T follicular helper cell (primary cell): ENCODE measurements around the gene RBM28.

Experiments
- DNase-seq: peaks from one replicate; pipeline ENCODE4 v3.0.0-alpha.2; 2020; ENCODE audit warnings: low read depth
- total RNA-seq, 2 experiments: gene quantifications; one replicate each; lab custom pipeline; 2026; lab: John Stamatoyannopoulos, UW

The RBM28 gene
- total RNA-seq = 77.6 to 167 reads per million in 2 experiments

- peak; percentile 73 for DNase-seq
Measured at GRCh38 chr7:128343554-128344430, at the start of gene RBM28. TSS of gene RBM28 (minus strand) at chr7:128343908. CDS start at chr7:128343793, 115 bp downstream.

DNA sequence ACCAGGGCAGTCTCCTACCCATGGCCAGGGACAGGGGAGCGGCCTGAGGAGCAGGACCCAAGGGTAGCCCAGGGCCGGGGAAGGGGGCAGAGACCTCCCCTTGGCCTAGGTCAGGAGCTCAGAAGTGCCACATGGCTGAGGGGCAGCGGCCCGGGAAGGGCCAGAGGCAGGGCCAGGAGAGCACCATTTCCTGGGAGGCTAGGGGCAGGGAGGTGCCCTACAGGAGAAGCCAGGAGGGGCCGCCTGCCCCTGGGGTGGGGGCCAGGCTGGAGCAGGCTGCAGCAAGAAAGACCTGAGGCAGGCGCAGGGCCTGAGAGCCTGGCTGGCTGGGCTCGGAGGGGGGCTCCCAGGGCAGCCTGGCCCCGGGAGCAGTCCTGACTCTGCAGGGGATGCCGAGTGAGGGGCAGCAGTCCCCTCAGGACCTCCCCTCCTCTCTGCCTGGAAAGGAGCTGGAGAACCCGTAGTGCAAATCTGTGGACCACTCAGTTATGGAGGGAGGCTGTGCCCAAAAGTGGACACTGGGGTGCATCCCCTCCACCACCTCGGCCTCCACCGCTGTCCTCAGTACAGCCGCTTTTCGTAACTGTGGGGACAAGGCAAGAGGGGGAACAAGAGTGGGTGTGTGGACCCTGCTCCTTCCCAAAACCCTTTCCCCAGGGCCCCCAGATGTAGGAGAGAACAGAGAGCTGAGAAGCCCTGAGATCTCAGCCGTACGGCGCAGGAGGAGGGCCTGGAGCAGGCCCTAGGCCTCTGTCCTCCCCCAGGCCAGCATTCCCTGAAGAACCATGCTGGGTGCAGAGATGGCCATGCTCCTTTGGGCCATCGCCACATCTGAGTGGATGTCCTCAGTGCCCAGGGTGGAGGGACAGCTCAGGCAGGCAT, 49.0 kb upstream of the RBM28 start:
- no peak for DNase-seq

GRCh38 chr7:128391805-128392204, 48.1 kb upstream of the RBM28 start:
- DNase-seq = no peak

DNA sequence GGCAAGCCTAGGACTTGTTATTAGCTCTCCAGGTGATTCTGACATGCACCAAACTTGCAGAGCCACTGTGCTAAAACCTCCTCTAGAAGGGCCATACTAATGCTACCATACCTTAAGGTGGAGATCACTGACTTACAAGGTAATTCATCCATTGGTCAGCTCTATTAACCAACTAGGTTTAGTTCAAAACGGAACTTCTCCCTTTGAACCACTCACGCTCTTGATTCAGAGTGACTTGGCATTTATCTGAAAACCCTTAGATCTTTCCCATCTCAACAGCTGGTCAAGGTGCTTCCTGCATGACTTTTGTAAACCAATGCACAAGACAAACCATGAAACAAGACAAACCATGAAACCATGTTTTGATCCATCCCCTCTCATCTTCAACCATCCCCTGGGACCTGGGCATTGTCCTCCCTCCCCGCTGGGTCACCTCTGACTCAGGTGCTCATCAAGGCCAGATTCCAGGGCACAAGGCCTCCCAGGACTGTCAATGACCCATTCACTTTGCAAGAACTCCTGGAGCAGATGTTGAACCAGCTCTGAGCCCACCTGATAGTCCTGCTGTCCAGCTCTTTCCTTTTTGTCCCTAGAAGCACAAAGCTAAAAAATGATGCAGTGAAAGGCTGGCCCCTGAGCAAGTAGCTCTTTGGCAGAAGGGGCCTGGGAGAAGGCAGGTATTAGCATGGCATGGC, 47.3 kb upstream of the RBM28 start:
- DNase-seq = no peak

- no peak for DNase-seq
Measured at GRCh38 chr7:128389618-128390329, 46.1 kb upstream of the RBM28 start.

- no peak for DNase-seq
Measured at GRCh38 chr7:128389085-128389617, 45.4 kb upstream of the RBM28 start.

- no peak for DNase-seq
Measured at GRCh38 chr7:128388145-128388485, 44.4 kb upstream of the RBM28 start.

GRCh38 chr7:128387216-128388144, 43.8 kb upstream of the RBM28 start:
- DNase-seq = peak; percentile 52

GRCh38 chr7:128385988-128386925, 42.5 kb upstream of the RBM28 start:
- no peak for DNase-seq

DNA sequence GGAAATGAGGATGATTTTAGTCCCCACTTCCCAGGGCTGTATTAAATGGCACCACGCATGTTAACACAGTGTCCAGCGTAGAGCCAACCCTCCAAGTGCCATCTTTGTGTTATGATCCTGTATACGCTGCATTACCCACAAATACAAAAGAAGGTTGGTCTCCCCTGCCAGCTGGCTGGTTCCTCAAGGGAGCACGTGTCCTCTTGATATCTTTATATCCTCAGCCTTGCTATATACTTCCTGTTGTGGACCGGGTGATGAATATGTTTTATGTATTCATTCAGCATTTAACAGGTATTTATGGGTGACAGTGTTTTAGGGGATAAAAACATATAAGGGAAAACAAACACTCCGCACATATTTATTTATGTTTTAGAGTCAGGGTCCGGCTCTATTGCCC, 41.0 kb upstream of the RBM28 start:
- DNase-seq = no peak

DNA sequence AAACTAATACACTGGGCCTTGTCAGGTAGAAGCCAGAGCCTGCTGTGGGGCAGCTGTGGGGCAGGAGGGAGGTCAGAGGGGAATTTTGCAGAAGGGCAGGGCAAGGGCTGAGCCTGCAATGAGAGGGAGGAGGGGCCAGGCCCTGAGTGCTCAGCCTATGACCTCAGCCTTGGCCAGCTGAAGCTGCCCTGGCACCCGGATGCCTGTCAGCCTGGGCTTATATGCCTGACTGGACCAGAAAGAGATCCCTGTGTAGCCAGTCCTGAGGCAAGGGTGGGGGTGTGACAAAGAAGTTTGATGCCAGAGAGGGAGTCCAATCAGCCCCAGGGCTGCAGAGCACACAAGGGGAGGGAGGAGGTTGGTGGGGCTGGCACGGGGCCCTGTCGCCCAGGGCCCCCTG, 40.1 kb upstream of the RBM28 start:
- DNase-seq = no peak

DNA sequence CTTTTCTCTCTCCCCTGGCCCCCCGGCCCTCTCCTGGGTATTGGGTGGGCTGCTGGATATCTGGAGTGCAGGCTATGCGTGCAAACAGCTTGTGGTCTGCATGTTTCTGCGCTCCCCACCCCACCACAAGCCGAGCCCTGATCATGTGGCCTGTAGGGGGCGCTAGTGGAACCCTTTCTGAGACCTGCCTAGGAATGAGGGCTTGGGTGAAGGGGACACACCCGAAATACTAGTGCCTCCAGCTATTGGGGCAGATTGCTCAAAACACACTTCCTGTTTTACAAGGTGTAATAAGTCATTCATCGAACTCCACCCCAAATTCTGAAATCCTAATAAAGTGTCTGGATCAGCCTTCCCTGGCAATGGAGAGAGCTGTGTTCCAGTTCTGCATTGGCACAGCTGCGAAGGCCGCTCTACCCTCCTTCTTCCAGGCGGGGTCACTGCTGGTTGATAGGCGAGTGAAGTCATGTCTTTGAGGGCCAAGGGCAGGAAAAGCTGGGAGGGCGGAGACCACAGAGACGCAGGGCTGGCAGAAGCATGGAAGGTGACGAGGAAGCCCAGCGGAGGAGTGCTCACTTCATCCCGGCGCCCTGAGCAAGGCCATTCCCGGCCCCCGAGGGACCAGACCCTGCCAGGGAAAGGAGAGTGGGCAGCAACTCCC, 37.6 kb upstream of the RBM28 start:
- no peak for DNase-seq

GRCh38 chr7:128380483-128381106, 36.9 kb upstream of the RBM28 start:
- DNase-seq = no peak

GRCh38 chr7:128379900-128380479, 36.3 kb upstream of the RBM28 start:
- DNase-seq = no peak

GRCh38 chr7:128378637-128379036, 34.9 kb upstream of the RBM28 start:
- no peak for DNase-seq

DNA sequence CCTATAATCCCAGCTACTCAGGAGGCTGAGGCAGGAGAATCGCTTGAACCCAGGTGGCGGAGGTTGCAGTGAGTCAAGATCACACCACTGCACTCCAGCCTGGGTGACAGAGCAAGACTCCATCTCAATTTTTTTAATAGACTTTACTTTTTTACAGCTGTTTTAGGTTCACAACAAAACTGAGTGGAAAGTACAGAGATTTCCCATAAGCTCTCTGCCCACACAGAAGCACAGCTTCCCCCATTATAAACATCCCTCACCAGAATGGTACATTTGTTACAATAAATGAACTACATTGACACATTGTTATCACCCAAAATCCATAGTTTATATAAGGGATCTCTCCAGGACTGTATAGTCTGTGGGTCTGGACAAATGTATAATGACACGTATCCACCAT, 32.4 kb upstream of the RBM28 start:
- no peak for DNase-seq

- DNase-seq = no peak
Measured at GRCh38 chr7:128374041-128374440, 30.3 kb upstream of the RBM28 start.

GRCh38 chr7:128373606-128374005, 29.9 kb upstream of the RBM28 start:
- DNase-seq = no peak
